Measurements from ENCODE around the gene PGR.

The PGR gene

GRCh38 chr11:101090679-101091270 lies 38.8 kb downstream of the PGR start:
- Histone ChIP-seq H3K9ac (no peak overlapping the region), H3K27me3 (no peaks in the 10 kb centered on the region), H3K4me2 (no peak overlapping the region), H4K20me1 (no peaks in the 10 kb centered on the region), H3K36me3 (no peaks in the 10 kb centered on the region), H3K27ac (no peak overlapping the region), H3K9me3 (replicated peaks in 1 of 11) (peaks cover 0 to 10% (median 0%) of the 10 kb centered on the region in 11 experiments; a peak in 5 of 22 replicates), H3K4me3 (no peak overlapping the region), H3K4me1 (no peaks in the 10 kb centered on the region)
- no peak for TF ChIP-seq Cebpa-rat (IDR thresholded peaks at IDR 0.05)

- no peak overlapping the region for H3K4me3 ChIP-seq
- no peaks in the 10 kb centered on the region for H3K36me3 ChIP-seq
- peaks cover 0 to 16% (median 5%) of the 10 kb centered on the region in 11 experiments; a peak in 10 of 22 replicates for H3K9me3 ChIP-seq (replicated peaks in 1 of 11)
- no peak overlapping the region for H3K27ac ChIP-seq
- H4K20me1 ChIP-seq: no peaks in the 10 kb centered on the region
- TF ChIP-seq Cebpa-rat (IDR thresholded peaks at IDR 0.05): no peak
- no peak overlapping the region for H3K9ac ChIP-seq
- H3K4me1 ChIP-seq: no peaks in the 10 kb centered on the region
- no peaks in the 10 kb centered on the region for H3K27me3 ChIP-seq
- no peak overlapping the region for H3K4me2 ChIP-seq
These were observed 46.3 kb downstream of the PGR start for GRCh38 chr11:101083335-101083734.

DNA sequence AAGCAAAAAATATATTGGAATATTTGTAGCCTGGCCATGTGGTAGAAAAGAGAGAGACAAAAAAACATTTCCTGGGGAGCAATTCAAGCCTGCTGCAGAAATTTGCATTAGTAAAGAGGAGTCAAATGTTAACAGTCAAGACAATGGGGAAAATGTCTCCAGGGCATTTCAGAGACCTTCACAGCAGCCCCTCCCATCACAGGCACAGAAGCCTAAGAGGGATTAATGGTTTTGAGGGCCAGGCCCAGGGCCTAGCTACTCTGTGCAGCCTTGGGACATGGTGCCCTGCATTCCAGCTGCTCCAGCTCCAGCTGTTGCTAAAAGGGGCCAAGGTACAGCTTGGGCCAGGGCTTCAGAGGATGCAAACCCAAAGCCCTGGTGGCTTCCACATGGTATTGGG lies 46.8 kb downstream of the PGR start:
- Histone ChIP-seq H3K27me3 (no peaks in the 10 kb centered on the region), H3K4me2 (no peak overlapping the region), H3K36me3 (no peaks in the 10 kb centered on the region), H3K4me1 (no peaks in the 10 kb centered on the region), H3K27ac (no peak overlapping the region), H3K4me3 (no peak overlapping the region), H3K9me3 (replicated peaks in 1 of 11) (peaks cover 0 to 14% (median 3%) of the 10 kb centered on the region in 11 experiments; a peak in 10 of 22 replicates), H4K20me1 (no peaks in the 10 kb centered on the region), H3K9ac (no peak overlapping the region)
- TF ChIP-seq Cebpa-rat (IDR thresholded peaks at IDR 0.05): no peak

GRCh38 chr11:101063706-101064105 lies 65.9 kb downstream of the PGR start:
- Histone ChIP-seq H3K27ac (no peak overlapping the region), H3K4me3 (no peak overlapping the region), H3K36me3 (no peaks in the 10 kb centered on the region), H3K4me2 (no peak overlapping the region), H3K9ac (no peak overlapping the region), H3K9me3 (replicated peaks in 1 of 11) (no peaks in the 10 kb centered on the region), H3K27me3 (no peaks in the 10 kb centered on the region), H4K20me1 (no peaks in the 10 kb centered on the region), H3K4me1 (no peaks in the 10 kb centered on the region)
- TF ChIP-seq Cebpa-rat (IDR thresholded peaks at IDR 0.05): no peak

- no peak overlapping the region for H3K4me3 ChIP-seq
- H3K9ac ChIP-seq: no peak overlapping the region
- H3K36me3 ChIP-seq: no peaks in the 10 kb centered on the region
- TF ChIP-seq Cebpa-rat (IDR thresholded peaks at IDR 0.05): no peak
- H3K27ac ChIP-seq: no peak overlapping the region
- no peaks in the 10 kb centered on the region for H3K4me1 ChIP-seq
- no peak overlapping the region for H3K4me2 ChIP-seq
- no peaks in the 10 kb centered on the region for H3K27me3 ChIP-seq
- no peaks in the 10 kb centered on the region for H4K20me1 ChIP-seq
- H3K9me3 ChIP-seq (replicated peaks in 1 of 11): no peaks in the 10 kb centered on the region
These were observed 68.0 kb downstream of the PGR start for GRCh38 chr11:101061606-101062005.

DNA sequence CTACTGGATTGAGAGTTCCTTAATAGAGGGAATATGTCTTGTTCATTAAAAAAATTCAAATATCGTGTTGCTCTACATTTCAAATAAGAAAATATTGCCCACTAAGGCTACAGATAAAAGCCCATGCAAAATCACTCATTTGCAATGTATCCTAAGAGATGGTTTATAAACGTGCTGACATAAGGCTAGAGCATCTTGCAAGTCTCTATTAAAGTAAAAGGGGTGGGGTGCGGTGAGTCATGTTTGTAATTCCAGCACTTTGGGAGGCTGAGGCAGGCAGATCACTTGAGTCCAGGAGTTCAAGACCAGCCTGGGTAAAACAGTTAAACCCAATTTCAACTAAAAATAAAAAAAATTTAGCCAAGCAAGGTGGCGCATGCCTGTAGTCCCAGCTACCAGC lies 70.3 kb downstream of the PGR start:
- Histone ChIP-seq H3K9me3 (replicated peaks in 1 of 11) (no peaks in the 10 kb centered on the region), H3K9ac (no peak overlapping the region), H3K4me1 (no peaks in the 10 kb centered on the region), H3K27me3 (no peaks in the 10 kb centered on the region), H3K4me3 (no peak overlapping the region), H4K20me1 (no peaks in the 10 kb centered on the region), H3K4me2 (no peak overlapping the region), H3K36me3 (no peaks in the 10 kb centered on the region), H3K27ac (no peak overlapping the region)
- TF ChIP-seq Cebpa-rat (IDR thresholded peaks at IDR 0.05): no peak

DNA sequence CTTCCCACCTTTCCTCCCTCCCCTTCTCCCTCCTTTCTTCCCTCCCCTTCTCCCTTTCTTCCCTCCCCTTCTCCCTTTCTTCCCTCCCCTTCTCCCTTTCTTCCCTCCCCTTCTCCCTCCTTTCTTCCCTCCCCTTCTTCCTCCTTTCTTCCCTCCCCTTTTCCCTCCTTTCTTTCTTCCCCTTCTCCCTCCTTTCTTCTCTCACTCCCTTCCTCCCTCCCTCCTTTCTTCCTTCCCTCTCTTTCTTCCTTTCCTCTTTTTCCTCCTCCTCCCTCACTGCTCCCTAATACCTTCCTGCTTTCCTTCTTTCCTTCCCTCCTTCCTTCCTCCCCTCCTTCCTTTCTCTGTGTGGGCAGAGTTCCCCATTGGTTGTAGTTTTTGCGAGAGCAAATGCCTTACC lies 76.1 kb downstream of the PGR start:
- TF ChIP-seq Cebpa-rat (IDR thresholded peaks at IDR 0.05): no peak
- H4K20me1 ChIP-seq: no peaks in the 10 kb centered on the region

DNA sequence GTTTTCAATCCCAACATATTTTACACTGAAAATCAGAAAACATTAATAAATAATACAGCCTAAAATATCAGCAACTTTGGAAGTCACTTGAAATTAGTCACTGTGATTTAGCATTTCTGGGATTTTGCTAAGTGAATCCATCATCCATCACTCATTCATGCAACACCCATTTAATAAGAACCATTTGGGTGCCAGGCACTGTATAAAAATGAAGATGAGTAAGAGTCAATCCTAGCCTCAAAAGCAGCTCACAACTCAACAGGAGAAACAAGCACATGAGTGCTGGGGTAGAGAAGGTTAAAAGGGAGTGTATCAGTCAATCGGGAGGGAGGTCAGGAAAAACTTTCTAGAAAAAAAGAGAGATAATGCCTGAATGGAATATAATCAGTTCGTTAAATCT lies 77.9 kb downstream of the PGR start:
- Histone ChIP-seq H3K36me3 (no peaks in the 10 kb centered on the region), H3K9ac (no peak overlapping the region), H3K27ac (no peak overlapping the region), H3K27me3 (no peaks in the 10 kb centered on the region), H3K4me1 (no peaks in the 10 kb centered on the region), H3K4me2 (no peak overlapping the region), H3K4me3 (no peak overlapping the region), H3K9me3 (replicated peaks in 1 of 11) (no peaks in the 10 kb centered on the region), H4K20me1 (no peaks in the 10 kb centered on the region)
- no peak for TF ChIP-seq Cebpa-rat (IDR thresholded peaks at IDR 0.05)

More for the DNA sequence above, 76.1 kb downstream of the PGR start:
- Histone ChIP-seq H3K4me1 (no peaks in the 10 kb centered on the region), H3K4me3 (no peak overlapping the region), H3K9ac (no peak overlapping the region), H3K36me3 (no peaks in the 10 kb centered on the region), H3K27me3 (no peaks in the 10 kb centered on the region), H3K27ac (no peak overlapping the region), H3K9me3 (replicated peaks in 1 of 11) (no peaks in the 10 kb centered on the region), H3K4me2 (no peak overlapping the region)

DNA sequence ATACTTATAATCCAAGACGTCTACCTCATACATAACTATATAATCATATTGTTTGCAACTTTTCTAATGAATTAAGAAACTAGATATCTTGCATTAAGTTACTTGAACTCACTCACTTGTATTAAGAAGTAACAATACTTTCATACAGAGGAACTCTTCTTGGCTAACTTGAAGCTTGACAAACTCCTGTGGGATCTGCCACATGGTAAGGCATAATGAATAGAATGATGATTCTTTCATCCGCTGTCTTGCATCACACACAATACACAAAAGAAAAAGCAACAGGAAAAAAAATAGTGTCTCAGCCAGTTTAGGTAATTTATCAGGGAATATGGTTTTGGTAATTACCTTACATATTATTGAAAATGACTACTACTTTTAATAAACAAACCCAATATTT lies 79.8 kb downstream of the PGR start:
- H3K4me2 ChIP-seq: no peak overlapping the region
- no peaks in the 10 kb centered on the region for H3K9me3 ChIP-seq (replicated peaks in 1 of 11)
- TF ChIP-seq Cebpa-rat (IDR thresholded peaks at IDR 0.05): no peak
- H4K20me1 ChIP-seq: no peaks in the 10 kb centered on the region
- H3K9ac ChIP-seq: no peak overlapping the region
- no peak overlapping the region for H3K4me3 ChIP-seq
- H3K36me3 ChIP-seq: no peaks in the 10 kb centered on the region
- H3K27ac ChIP-seq: no peak overlapping the region
- H3K27me3 ChIP-seq: no peaks in the 10 kb centered on the region
- no peaks in the 10 kb centered on the region for H3K4me1 ChIP-seq

GRCh38 chr11:101049123-101049522 lies 80.5 kb downstream of the PGR start:
- Histone ChIP-seq H3K4me3 (no peak overlapping the region), H3K4me2 (no peak overlapping the region), H3K36me3 (no peaks in the 10 kb centered on the region), H3K4me1 (no peaks in the 10 kb centered on the region), H3K27ac (no peak overlapping the region), H3K9me3 (replicated peaks in 1 of 11) (no peaks in the 10 kb centered on the region), H4K20me1 (no peaks in the 10 kb centered on the region), H3K27me3 (no peaks in the 10 kb centered on the region), H3K9ac (no peak overlapping the region)
- no peak for TF ChIP-seq Cebpa-rat (IDR thresholded peaks at IDR 0.05)
